ENCODE results near the gene TBC1D5. TPM values are rescaled to one million over a fixed set of nuclear protein-coding genes. Genes with fewer than 3 reads are reported as not detected.

TBC1D5 gene
- total RNA-seq, 3 donors from 2014 or later = 33.1 to 56.1 (median 44.1) TPM

DNA sequence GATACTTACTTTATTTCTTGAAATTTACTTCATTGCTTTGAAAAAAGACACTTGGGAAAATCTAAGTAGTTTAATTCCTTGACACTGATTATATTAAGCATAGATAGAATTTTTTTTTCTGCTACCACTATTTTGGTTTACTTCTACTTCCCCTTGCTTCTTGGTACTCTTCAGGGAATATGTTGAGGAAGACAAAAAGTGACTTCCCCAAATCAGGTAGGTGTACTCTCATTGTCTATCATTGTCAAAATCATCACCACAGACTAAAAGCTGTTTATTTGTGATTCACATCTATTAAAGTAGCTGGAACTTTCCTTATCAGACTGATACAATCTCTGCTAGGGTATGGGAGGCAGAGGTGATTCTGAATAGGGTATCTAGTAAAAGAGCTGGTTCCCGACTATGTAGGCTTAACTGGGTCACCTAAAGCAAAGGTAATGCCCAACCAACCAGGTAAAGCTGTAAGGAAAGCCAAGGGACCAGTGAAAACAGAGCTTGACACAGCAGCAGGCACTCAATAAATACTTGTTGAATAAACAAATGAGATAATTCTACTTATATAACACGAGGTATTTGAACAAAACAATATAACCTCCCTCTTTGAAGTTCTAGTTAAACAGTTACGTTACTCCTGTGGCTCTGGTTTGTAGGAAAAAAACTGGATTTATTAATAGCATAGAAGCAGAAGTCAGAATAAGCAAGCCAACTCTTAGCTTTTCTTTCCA is 510.7 kb downstream of the TBC1D5 start:
- intact Hi-C loops (cut with DNase I, micrococcal nuclease) = loop anchor here in 1 of 2 donors (5.0 kb wide), 1 partner anchor 629 kb away; no protein-coding TSS in a partner anchor
- H3K9me3 ChIP-seq = no peaks in the 10 kb centered on the region
- ATAC-seq (peak; percentile 36), DNase-seq (no peak)
- H3K4me3 ChIP-seq = no peak overlapping the region
- TF ChIP-seq CTCF (IDR thresholded peaks at IDR 0.05) = no peak
- H3K36me3 ChIP-seq (ENCODE audit: low read depth) = no peaks in the 10 kb centered on the region
- no peaks in the 10 kb centered on the region for H3K4me1 ChIP-seq (ENCODE audit: low read depth)

DNA sequence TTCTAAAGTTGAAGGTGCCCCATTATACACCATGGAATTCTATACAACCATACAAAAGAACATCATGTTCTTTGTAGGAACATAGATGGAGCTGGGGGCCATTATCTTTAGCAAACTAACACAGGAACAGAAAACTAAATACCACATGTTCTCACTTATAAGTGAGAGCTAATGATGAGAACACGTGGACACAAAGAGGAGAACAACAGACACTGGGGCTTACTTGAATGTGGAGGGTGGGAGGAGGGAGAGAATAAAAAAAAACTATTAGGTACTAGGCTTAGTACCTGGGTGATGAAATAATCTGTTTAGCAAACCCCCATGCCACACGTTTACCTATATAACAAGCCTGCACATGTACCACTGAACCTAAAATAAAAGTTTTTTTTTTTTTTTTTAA is 515.0 kb downstream of the TBC1D5 start:
- no peak for TF ChIP-seq CTCF (IDR thresholded peaks at IDR 0.05)
- H3K4me1 ChIP-seq (ENCODE audit: low read depth) = no peaks in the 10 kb centered on the region
- H3K36me3 ChIP-seq (ENCODE audit: low read depth) = no peaks in the 10 kb centered on the region
- intact Hi-C loops (cut with DNase I, micrococcal nuclease) = no loop called here
- no peak for DNase-seq
- H3K4me3 ChIP-seq = no peak overlapping the region
- H3K9me3 ChIP-seq = no peaks in the 10 kb centered on the region
- no peak for ATAC-seq

DNA sequence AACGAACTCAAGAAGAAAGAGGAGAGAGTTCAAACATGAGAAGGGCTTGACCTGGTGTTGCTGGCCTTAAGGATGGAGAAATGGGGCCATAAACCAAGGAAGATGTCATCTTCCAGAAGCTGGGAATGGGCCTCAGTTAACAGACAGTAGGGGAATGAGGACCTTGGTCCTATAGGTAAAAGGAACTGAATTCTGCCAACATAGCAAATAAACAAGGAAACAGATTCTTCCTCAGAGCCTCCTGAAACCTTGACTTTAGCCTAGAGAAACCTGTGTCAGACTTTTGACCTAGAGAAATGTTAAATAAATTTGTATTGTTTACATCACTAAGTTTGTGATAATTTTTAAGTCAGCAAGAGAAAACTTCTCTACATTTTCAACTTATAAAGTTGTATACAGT is 520.9 kb downstream of the TBC1D5 start:
- Histone ChIP-seq H3K36me3 (ENCODE audit: low read depth) (no peaks in the 10 kb centered on the region), H3K4me3 (no peak overlapping the region), H3K9me3 (no peaks in the 10 kb centered on the region), H3K4me1 (ENCODE audit: low read depth) (no peaks in the 10 kb centered on the region)
- no peak for TF ChIP-seq CTCF (IDR thresholded peaks at IDR 0.05)
- ATAC-seq (no peak), DNase-seq (no peak)
- intact Hi-C loops (cut with DNase I, micrococcal nuclease) = no loop called here

- ATAC-seq = no peak
- no peaks in the 10 kb centered on the region for H3K9me3 ChIP-seq
- H3K4me3 ChIP-seq = no peak overlapping the region
- intact Hi-C loops (cut with DNase I, micrococcal nuclease) = no loop called here
- TF ChIP-seq CTCF (IDR thresholded peaks at IDR 0.05) = no peak
- no peak for DNase-seq
- no peaks in the 10 kb centered on the region for H3K4me1 ChIP-seq (ENCODE audit: low read depth)
- no peaks in the 10 kb centered on the region for H3K36me3 ChIP-seq (ENCODE audit: low read depth)
Observed at GRCh38 chr3:17219593-17219992, 522.8 kb downstream of the TBC1D5 start.

DNA sequence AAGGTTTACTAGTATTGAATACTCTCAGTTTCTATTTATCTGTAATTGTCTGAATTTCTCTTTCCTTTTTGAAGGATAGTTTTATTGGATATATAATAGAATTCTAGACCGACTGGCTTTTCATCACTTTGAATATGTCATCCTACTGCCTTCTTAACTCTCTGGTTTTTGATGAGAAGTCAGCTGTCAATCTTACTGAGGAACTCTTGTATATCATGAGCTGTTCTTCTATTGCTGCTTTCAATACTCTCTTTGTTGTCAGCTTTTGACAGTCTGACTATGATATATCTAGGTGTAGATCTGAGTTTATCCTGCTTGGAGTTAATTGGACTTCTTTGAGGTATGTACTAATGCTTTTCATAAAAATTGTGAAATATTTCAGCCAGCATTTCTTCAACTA is 523.8 kb downstream of the TBC1D5 start:
- DNase-seq (no peak), ATAC-seq (no peak)
- H3K9me3 ChIP-seq = no peaks in the 10 kb centered on the region
- no peak overlapping the region for H3K4me3 ChIP-seq
- H3K36me3 ChIP-seq (ENCODE audit: low read depth) = no peaks in the 10 kb centered on the region
- intact Hi-C loops (cut with DNase I, micrococcal nuclease) = no loop called here
- no peak for TF ChIP-seq CTCF (IDR thresholded peaks at IDR 0.05)
- no peaks in the 10 kb centered on the region for H3K4me1 ChIP-seq (ENCODE audit: low read depth)

Data from mucosa of descending colon (tissue), 3 donors.